ENCODE results near the gene UBAP2. TPM values are rescaled to one million over a fixed set of nuclear protein-coding genes. Genes with fewer than 3 reads are reported as not detected.
"Not testable (repeated sequence)": the region's sequence is repeated elsewhere in the genome, so short reads cannot be mapped to it uniquely, and the experiment has no call there.

The UBAP2 gene
- total and polyA plus RNA-seq, 2 of the 4 experiments (the other 2 are of a cell fraction): 12.9 to 25.5 TPM

DNA sequence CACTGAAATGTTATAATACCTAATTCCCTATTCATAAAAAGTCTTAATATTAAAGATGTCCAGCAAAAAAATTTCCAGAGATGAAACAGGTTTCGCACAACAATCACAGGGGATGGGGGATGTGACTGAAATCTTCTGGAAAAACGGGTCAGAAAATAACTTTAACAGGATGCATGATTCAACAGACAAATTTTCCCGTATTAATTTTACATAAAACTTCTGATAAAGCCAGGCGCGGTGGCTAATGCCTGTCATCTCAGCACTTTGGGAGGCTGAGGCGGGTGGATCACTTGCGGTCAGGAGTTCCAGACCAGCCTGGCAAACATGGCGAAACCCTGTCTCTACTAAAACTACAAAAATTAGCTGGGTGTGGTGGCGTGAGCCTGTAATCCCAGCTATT is 24.2 kb downstream of the UBAP2 start:
- H3K56ac ChIP-seq (ENCODE audit: extremely low read depth, insufficient read depth, low read length); H3K4ac ChIP-seq (ENCODE audit: low read depth, low read length); H3K27me3 ChIP-seq (ENCODE audit: control insufficient read depth, insufficient read depth, low read length); H3K9ac ChIP-seq (ENCODE audit: low read depth, low read length); H3K23ac ChIP-seq (ENCODE audit: low read depth, low read length); intact Hi-C loops (cut with micrococcal nuclease); H3K14ac ChIP-seq (replicated peaks; ENCODE audit: low read depth, low read length); H3K9me1 ChIP-seq (ENCODE audit: insufficient read depth, low read length); DNase-seq; H2AK5ac ChIP-seq (ENCODE audit: low read depth, low read length); H2BK15ac ChIP-seq (ENCODE audit: low read depth, low read length); dilution Hi-C loops (cut with HindIII; ENCODE audit: low sequenced_read_pairs, unreplicated experiment); ATAC-seq (ENCODE audit: low read depth); H3K4me3 ChIP-seq (ENCODE audit: insufficient read depth, low read depth, low read length); CTCF ChIA-PET; H2BK120ac ChIP-seq (ENCODE audit: low read depth, low read length); BruUV-seq (replicated peaks); H3K36me3 ChIP-seq (ENCODE audit: control insufficient read depth, insufficient read depth, low read length); H3K27ac ChIP-seq (ENCODE audit: insufficient read depth, low read length); H3K4me1 ChIP-seq (ENCODE audit: control insufficient read depth, insufficient read depth, low read length); H3K9me3 ChIP-seq (ENCODE audit: control insufficient read depth, insufficient read depth, low read length); H3K4me2 ChIP-seq (ENCODE audit: low read depth, low read length); H4K5ac ChIP-seq (ENCODE audit: low read depth, low read length); H4K91ac ChIP-seq (ENCODE audit: insufficient read depth, low read depth, low read length); H2AK9ac ChIP-seq (replicated peaks; ENCODE audit: low read depth, low read length, poor library complexity); H2BK20ac ChIP-seq (ENCODE audit: low read depth, low read length); H3K18ac ChIP-seq (ENCODE audit: low read depth, low read length); H2AFZ ChIP-seq (replicated peaks; ENCODE audit: low read length, poor library complexity); in situ Hi-C loops (cut with MboI; ENCODE audit: low sequenced_read_pairs); H4K8ac ChIP-seq (ENCODE audit: low read depth in 2 of 2, low read length in 2 of 2); H2BK5ac ChIP-seq (ENCODE audit: low read depth, low read length, poor library complexity, severe bottlenecking); POLR2A ChIA-PET (ENCODE audit: unreplicated experiment): not testable (repeated sequence)
- WGBS, 2 experiments (ENCODE audit: extremely low coverage in 2 of 2, insufficient read length in 1 of 2): 89% methylated on average over 3 of the region's 9 CpGs; no CpG with 5 or more reads in 1 of the 2 experiments
- Histone ChIP-seq H3K79me1 (ENCODE audit: low read depth in 1 of 2, low read length in 2 of 2) (peaks cover 9 to 51% of the 10 kb centered on the region in 2 experiments), H4K20me1 (ENCODE audit: insufficient read depth, low read length) (peaks cover 27% of the 10 kb centered on the region; the same call in 1 of the 2 replicates)
